ENCODE measurements around the gene PTPRN2. TPM values are rescaled to one million over a fixed set of nuclear protein-coding genes. Genes with fewer than 3 reads are reported as not detected.

Gene PTPRN2
- polyA plus RNA-seq, 1 of the 3 experiments (the other 2 are of a cell fraction): 4.0 TPM

DNA sequence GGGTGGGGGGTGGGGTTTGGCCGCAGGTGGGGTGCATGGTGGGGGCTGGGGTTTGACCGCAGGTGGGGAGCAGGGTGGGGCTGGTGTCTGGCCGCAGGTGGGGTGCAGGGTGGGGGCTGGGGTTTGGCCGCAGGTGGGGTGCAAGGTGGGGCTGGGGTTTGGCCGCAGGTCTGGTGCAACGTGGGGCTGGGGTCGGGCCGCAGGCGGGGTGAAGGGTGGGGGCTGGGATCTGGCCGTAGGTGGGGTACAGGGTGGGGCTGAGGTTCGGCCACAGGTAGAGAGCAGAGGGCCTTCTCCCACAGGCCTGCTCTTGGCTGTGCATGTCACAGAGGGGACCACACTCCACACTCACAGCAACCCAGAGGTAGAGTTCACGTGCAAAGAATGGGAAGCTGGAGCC, 586.6 kb downstream of the PTPRN2 start:
- 78% methylated on average over 10 of the region's 12 CpGs for WGBS (ENCODE audit: low lambda C conversion rate)

GRCh38 chr7:158000160-158000559, 587.5 kb downstream of the PTPRN2 start:
- Histone ChIP-seq H3K4me1 (ENCODE audit: control insufficient read depth in 1 of 2, insufficient read depth in 2 of 2, low read depth in 1 of 2, low read length in 1 of 2) (peaks cover 0 to 12% of the 10 kb centered on the region in 2 experiments; a peak in 1 of 4 replicates), H3K27me3 (ENCODE audit: insufficient read depth) (no peaks in the 10 kb centered on the region), H3K9me3 (peaks cover 8% of the 10 kb centered on the region; the same call in 1 of the 2 replicates), H3F3A (replicated peaks; ENCODE audit: insufficient read depth) (no peaks in the 10 kb centered on the region), H3K4me3 (ENCODE audit: low read depth in 2 of 2, low read length in 1 of 2) (no peak overlapping the region), H3K27ac (ENCODE audit: low read depth in 2 of 2, low read length in 1 of 2) (no peak overlapping the region), H3K9me2 (no peaks in the 10 kb centered on the region), H3K36me3 (replicated peaks in 1 of 2; ENCODE audit: control insufficient read depth in 1 of 2, insufficient read depth in 2 of 2, low read length in 1 of 2) (no peaks in the 10 kb centered on the region), H3K4me2 (no peak overlapping the region), H3K79me2 (ENCODE audit: insufficient read depth) (no peaks in the 10 kb centered on the region), H4K20me1 (ENCODE audit: insufficient read depth) (no peaks in the 10 kb centered on the region), H3K9ac (no peak overlapping the region), H2AFZ (ENCODE audit: low read depth) (no peak overlapping the region)
- ChIA-PET POLR2A (no interaction called here), CTCF (no interaction called here)
- DNase-seq: no peak
- 48% methylated on average over 6 of the region's 6 CpGs for WGBS (ENCODE audit: low lambda C conversion rate)
- no peak for TF ChIP-seq RAD21 (IDR thresholded peaks at IDR 0.05; ENCODE audit: low read length)
- no peak for TF ChIP-seq CHD2 (IDR thresholded peaks at IDR 0.05; ENCODE audit: low read length, partially characterized antibody)
- no peak for TF ChIP-seq RCOR1 (IDR thresholded peaks at IDR 0.05; ENCODE audit: low read length)
- TF ChIP-seq, protein P1, sequence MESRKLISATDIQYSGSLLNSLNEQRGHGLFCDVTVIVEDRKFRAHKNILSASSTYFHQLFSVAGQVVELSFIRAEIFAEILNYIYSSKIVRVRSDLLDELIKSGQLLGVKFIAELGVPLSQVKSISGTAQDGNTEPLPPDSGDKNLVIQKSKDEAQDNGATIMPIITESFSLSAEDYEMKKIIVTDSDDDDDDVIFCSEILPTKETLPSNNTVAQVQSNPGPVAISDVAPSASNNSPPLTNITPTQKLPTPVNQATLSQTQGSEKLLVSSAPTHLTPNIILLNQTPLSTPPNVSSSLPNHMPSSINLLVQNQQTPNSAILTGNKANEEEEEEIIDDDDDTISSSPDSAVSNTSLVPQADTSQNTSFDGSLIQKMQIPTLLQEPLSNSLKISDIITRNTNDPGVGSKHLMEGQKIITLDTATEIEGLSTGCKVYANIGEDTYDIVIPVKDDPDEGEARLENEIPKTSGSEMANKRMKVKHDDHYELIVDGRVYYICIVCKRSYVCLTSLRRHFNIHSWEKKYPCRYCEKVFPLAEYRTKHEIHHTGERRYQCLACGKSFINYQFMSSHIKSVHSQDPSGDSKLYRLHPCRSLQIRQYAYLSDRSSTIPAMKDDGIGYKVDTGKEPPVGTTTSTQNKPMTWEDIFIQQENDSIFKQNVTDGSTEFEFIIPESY (IDR thresholded peaks at IDR 0.05; ENCODE audit: borderline replicate concordance, low read depth): no peak
- no peak for TF ChIP-seq TAF1 (IDR thresholded peaks at IDR 0.05; ENCODE audit: borderline replicate concordance, low read depth, low read length)
- no peak for TF ChIP-seq MXI1 (IDR thresholded peaks at IDR 0.05; ENCODE audit: low read depth, low read length)
- TF ChIP-seq TCF12 (IDR thresholded peaks at IDR 0.05): no peak
- TF ChIP-seq, protein P2, sequence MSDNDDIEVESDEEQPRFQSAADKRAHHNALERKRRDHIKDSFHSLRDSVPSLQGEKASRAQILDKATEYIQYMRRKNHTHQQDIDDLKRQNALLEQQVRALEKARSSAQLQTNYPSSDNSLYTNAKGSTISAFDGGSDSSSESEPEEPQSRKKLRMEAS (IDR thresholded peaks at IDR 0.05; ENCODE audit: low read depth): no peak
- no peak for TF ChIP-seq SMC3 (IDR thresholded peaks at IDR 0.05; ENCODE audit: low read depth, low read length)

More for the DNA sequence above, 586.6 kb downstream of the PTPRN2 start:
- Histone ChIP-seq H3K4me1 (ENCODE audit: control insufficient read depth in 1 of 2, insufficient read depth in 2 of 2, low read depth in 1 of 2, low read length in 1 of 2) (peaks cover 0 to 12% of the 10 kb centered on the region in 2 experiments; a peak in 1 of 4 replicates), H3K27ac (ENCODE audit: low read depth in 2 of 2, low read length in 1 of 2) (no peak overlapping the region), H3K4me3 (ENCODE audit: low read depth in 2 of 2, low read length in 1 of 2) (no peak overlapping the region), H3F3A (replicated peaks; ENCODE audit: insufficient read depth) (no peaks in the 10 kb centered on the region), H2AFZ (ENCODE audit: low read depth) (no peak overlapping the region), H3K36me3 (replicated peaks in 1 of 2; ENCODE audit: control insufficient read depth in 1 of 2, insufficient read depth in 2 of 2, low read length in 1 of 2) (no peaks in the 10 kb centered on the region), H3K9ac (no peak overlapping the region), H3K9me3 (0 out of 2 replicates have a peak, but pooled peaks cover 4% of the 10 kb centered on the region), H3K9me2 (no peaks in the 10 kb centered on the region), H3K27me3 (ENCODE audit: insufficient read depth) (no peaks in the 10 kb centered on the region), H4K20me1 (ENCODE audit: insufficient read depth) (no peaks in the 10 kb centered on the region), H3K79me2 (ENCODE audit: insufficient read depth) (no peaks in the 10 kb centered on the region), H3K4me2 (no peak overlapping the region)
- TF ChIP-seq CTCF (IDR thresholded peaks at IDR 0.05) (no peak), TEAD4 (IDR thresholded peaks at IDR 0.05; ENCODE audit: borderline replicate concordance, insufficient read depth) (no peak), RCOR1 (IDR thresholded peaks at IDR 0.05; ENCODE audit: low read length) (no peak), RFX5 (IDR thresholded peaks at IDR 0.05; ENCODE audit: low read length) (no peak), RXRA (IDR thresholded peaks at IDR 0.05; ENCODE audit: borderline replicate concordance, low read depth) (no peak), GABPA (IDR thresholded peaks at IDR 0.05; ENCODE audit: low read depth) (no peak), EZH2phosphoT487 (IDR thresholded peaks at IDR 0.05; ENCODE audit: borderline replicate concordance, low read depth) (no peak), MXI1 (IDR thresholded peaks at IDR 0.05; ENCODE audit: low read depth, low read length) (no peak)
- TF ChIP-seq, protein P3, sequence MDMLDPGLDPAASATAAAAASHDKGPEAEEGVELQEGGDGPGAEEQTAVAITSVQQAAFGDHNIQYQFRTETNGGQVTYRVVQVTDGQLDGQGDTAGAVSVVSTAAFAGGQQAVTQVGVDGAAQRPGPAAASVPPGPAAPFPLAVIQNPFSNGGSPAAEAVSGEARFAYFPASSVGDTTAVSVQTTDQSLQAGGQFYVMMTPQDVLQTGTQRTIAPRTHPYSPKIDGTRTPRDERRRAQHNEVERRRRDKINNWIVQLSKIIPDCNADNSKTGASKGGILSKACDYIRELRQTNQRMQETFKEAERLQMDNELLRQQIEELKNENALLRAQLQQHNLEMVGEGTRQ (IDR thresholded peaks at IDR 0.05; ENCODE audit: borderline replicate concordance, low read depth, low read length): no peak
- TF ChIP-seq, protein P1 (IDR thresholded peaks at IDR 0.05; ENCODE audit: borderline replicate concordance, low read depth): no peak
- ChIA-PET POLR2A (no interaction called here), CTCF (interaction anchor here (0.6 to 2.1 kb wide), 3 partner anchors 11 to 127 kb away, joined by 3 to 8 read pairs (median 3); no protein-coding TSS in a partner anchor)
- no peak for DNase-seq
